ENCODE measurements around the gene GALNT11.

Gene GALNT11

GRCh38 chr7:152132812-152133211 is 107.3 kb downstream of the GALNT11 start:
- no peak overlapping the region for H3K4me3 ChIP-seq (ENCODE audit: low read depth, low read length)
- no peak for TF ChIP-seq CTCF (IDR thresholded peaks at IDR 0.05; ENCODE audit: insufficient read depth, low read length, missing control alignments)
- CTCF ChIA-PET = interaction anchor here (6.1 kb wide), 1 partner anchor 13 kb away, joined by 35 read pairs; no protein-coding TSS in a partner anchor
- POLR2A ChIA-PET = interaction anchor here (0.7 kb wide), 1 partner anchor 31 kb away, joined by 3 read pairs; no protein-coding TSS in a partner anchor
- DNase-seq (ENCODE audit: low read depth, low spot score) = no peak

DNA sequence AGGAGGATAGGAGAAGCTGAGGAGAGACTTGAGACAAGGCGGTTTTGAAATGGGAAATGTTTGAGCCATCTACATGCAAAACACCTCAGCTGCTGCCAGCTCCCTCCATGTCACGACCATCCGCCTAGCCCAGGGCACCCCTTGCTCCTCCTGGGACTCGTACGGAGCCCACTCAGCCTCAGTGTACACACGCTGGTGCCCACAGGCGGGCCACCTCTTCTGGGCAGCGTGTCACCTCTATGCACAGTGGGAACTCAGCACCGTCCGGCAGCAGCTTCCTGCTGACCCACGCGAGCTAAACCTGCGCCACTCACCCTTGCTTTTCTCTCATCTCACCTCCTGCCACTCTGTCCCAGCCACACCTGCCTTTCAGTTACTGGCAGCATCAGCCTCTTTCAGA is 108.3 kb downstream of the GALNT11 start:
- H3K4me3 ChIP-seq (ENCODE audit: low read depth, low read length) = no peak overlapping the region
- POLR2A ChIA-PET = no interaction called here
- CTCF ChIA-PET = interaction anchor here (1.7 to 6.1 kb wide), 2 partner anchors 12 to 351 kb away, joined by 6 to 35 read pairs; no protein-coding TSS in a partner anchor
- TF ChIP-seq CTCF (IDR thresholded peaks at IDR 0.05; ENCODE audit: insufficient read depth, low read length, missing control alignments) = no peak
- no peak for DNase-seq (ENCODE audit: low read depth, low spot score)

GRCh38 chr7:152136686-152137085 is 111.2 kb downstream of the GALNT11 start:
- H3K4me3 ChIP-seq (ENCODE audit: low read depth, low read length) = no peak overlapping the region
- ChIA-PET CTCF (interaction anchor here (6.1 kb wide), 1 partner anchor 9 kb away, joined by 35 read pairs; no protein-coding TSS in a partner anchor), POLR2A (no interaction called here)
- no peak for DNase-seq (ENCODE audit: low read depth, low spot score)
- no peak for TF ChIP-seq CTCF (IDR thresholded peaks at IDR 0.05; ENCODE audit: insufficient read depth, low read length, missing control alignments)

DNA sequence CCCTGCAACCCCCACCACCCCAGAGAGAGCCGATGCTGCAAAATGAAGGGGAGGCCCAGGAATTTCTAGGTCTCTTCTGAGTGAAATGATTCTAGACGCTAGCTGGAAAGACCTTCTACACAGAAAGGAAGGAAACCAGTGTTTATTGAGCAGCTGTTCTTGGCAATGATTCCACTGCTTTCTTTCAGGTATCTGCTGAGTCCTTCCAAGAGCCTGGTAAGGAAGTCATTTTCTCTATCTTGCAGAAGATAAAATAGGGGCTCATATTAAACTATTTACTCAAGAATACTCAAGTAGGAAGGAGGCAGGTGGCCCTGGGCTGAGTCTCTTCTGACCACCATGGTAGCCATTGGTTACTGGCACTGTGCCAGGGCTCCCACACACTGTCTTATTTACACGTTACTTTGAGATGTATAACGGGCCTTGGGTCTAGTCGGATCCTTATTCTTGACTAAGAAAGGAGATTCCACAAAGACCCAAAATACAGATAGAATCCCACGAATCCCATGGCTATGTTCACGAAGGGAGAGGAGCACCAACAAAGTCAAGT is 112.1 kb downstream of the GALNT11 start:
- no peak overlapping the region for H3K4me3 ChIP-seq (ENCODE audit: low read depth, low read length)
- ChIA-PET POLR2A (no interaction called here), CTCF (interaction anchor here (6.1 kb wide), 1 partner anchor 8 kb away, joined by 35 read pairs; no protein-coding TSS in a partner anchor)
- no peak for DNase-seq (ENCODE audit: low read depth, low spot score)
- TF ChIP-seq CTCF (IDR thresholded peaks at IDR 0.05; ENCODE audit: insufficient read depth, low read length, missing control alignments) = no peak

DNA sequence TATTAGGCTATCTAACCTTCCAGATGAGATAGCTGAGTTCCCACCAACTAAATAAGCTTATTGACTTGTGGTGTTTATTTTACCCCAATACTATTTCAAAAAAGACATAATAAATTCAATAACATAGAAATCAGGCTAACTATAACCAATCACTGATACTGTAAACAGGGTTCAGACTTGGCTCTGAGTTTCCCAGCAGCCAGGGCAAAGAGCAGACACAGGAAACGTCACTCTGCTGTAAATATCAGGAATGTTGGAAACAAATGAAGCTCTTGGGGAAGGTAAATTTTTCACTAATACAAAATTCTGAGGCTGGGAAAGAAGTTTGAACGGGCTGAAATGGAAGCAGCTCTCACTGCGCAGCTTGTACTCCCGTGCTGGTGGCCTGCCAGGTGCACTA is 114.6 kb downstream of the GALNT11 start:
- ChIA-PET CTCF (interaction anchor here (0.6 to 0.9 kb wide), 2 partner anchors 10 to 358 kb away, joined by 3 to 5 read pairs; no protein-coding TSS in a partner anchor), POLR2A (no interaction called here)
- DNase-seq (ENCODE audit: low read depth, low spot score) = no peak
- TF ChIP-seq CTCF (IDR thresholded peaks at IDR 0.05; ENCODE audit: insufficient read depth, low read length, missing control alignments) = no peak
- H3K4me3 ChIP-seq (ENCODE audit: low read depth, low read length) = no peak overlapping the region

DNA sequence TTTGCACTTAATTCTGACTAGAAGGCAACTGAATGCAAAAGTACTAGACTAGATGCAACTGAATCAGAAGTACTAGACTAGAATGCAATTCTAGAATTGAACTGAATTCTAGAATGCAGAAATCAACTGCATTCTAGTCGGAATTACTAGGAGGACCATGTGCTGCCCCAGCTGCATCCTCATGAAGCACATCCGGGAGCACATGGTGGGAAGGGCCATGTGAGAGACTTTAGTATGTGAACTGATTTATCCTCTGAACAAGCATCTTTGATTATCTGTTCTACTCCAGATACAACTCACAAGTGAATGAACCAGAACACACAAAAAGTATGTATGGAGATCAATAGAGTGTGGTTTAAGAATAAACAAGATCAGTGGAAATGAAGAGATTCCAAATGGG is 115.1 kb downstream of the GALNT11 start:
- H3K4me3 ChIP-seq (ENCODE audit: low read depth, low read length) = no peak overlapping the region
- no peak for DNase-seq (ENCODE audit: low read depth, low spot score)
- no peak for TF ChIP-seq CTCF (IDR thresholded peaks at IDR 0.05; ENCODE audit: insufficient read depth, low read length, missing control alignments)
- ChIA-PET CTCF (interaction anchor here (0.6 kb wide), 1 partner anchor 358 kb away, joined by 3 read pairs; no protein-coding TSS in a partner anchor), POLR2A (no interaction called here)

All from AG04449 (cell line).